Measurements from ENCODE around the gene GANC.
"Not testable (repeated sequence)": the region's sequence is repeated elsewhere in the genome, so short reads cannot be mapped to it uniquely, and the experiment has no call there.

- TF ChIP-seq CTCF (IDR thresholded peaks at IDR 0.05; ENCODE audit: low read depth, low read length); EZH2phosphoT487 (IDR thresholded peaks at IDR 0.05; ENCODE audit: low read depth): not testable (repeated sequence)
Measured at GRCh38 chr15:42301004-42301403, 28.0 kb downstream of the GANC start.

All from OCI-LY3 (cell line).